HCT116 (cell line): Measurements from ENCODE around the gene DDX24.

Source experiments
- CBX3 ChIP-seq: IDR thresholded peaks from 2 replicates; pipeline ENCODE4 v1.6.1; 2012; ENCODE audit warnings: low read depth
- CEBPB ChIP-seq: IDR thresholded peaks from 2 replicates; pipeline ENCODE4 v1.6.1; 2012; ENCODE audit warnings: low read depth
- POLR2A ChIP-seq: IDR thresholded peaks from 2 replicates; pipeline ENCODE4 v1.7.0; 2011; ENCODE audit warnings: borderline replicate concordance; ENCODE audit not compliant: insufficient read depth, insufficient read length; ENCODE audit errors: extremely low read depth
- POLR2AphosphoS5 ChIP-seq: IDR thresholded peaks from 2 replicates; pipeline ENCODE4 v1.6.1; 2011; ENCODE audit warnings: mild to moderate bottlenecking, low read depth, low read length, moderate library complexity
- RAD21 ChIP-seq: IDR thresholded peaks from 2 replicates; pipeline ENCODE4 v1.6.1; 2012; ENCODE audit warnings: low read depth, mild to moderate bottlenecking
- SIN3A ChIP-seq: IDR thresholded peaks from 2 replicates; pipeline ENCODE4 v1.6.1; 2012; ENCODE audit warnings: low read depth
- ZFX ChIP-seq: fragments of 450-650 bp; IDR thresholded peaks from 2 replicates; pipeline ENCODE4 v1.6.1; 2017
- ZNF274 ChIP-seq: fragments of 200-500 bp; sonication (Bioruptor generic); IDR thresholded peaks from 2 replicates; pipeline ENCODE4 v1.6.1; 2014; ENCODE audit warnings: mild to moderate bottlenecking, low read depth, low read length, inconsistent platforms
- TF ChIP-seq, protein P1 (sequence below): IDR thresholded peaks from 2 replicates; pipeline ENCODE4 v1.6.1; 2012; ENCODE audit warnings: low read depth
- TF ChIP-seq, protein P2 (sequence below), 3 experiments: fragments of 200-600 bp in 1 of 3; sonication (generic) in 1 of 3; IDR thresholded peaks in 2 of 3; conservative IDR thresholded peaks in 1 of 3; 2 replicates each; pipeline ENCODE4 v1.5.1; 2012 to 2017; ENCODE audit warnings: low read depth in 2 of 3, low read length in 2 of 3, antibody characterized with exemption in 1 of 3, borderline replicate concordance in 1 of 3, control low read depth in 1 of 3, mild to moderate bottlenecking in 1 of 3, mixed read lengths in 1 of 3, mixed run types in 1 of 3, moderate library complexity in 1 of 3; ENCODE audit not compliant: insufficient read depth in 1 of 3

DNA sequence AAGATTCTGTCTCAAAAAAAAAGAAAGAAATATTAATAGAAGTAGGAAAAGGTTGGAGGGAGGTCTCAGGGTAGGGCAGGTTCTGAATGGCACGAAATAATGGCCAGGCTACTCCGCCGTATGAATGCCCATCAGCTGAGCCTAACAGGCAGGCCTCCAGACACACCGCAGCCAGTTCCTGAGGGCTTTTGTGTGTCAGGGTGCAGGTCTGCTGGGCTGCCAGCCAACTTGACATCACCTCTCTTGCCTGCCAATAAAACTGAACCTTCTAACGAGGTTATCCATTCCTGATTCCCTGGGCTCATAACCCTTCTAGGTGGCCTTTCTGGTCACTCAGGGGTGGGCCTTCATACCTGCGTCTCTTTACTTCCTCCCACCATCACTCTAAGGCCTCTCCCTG is 32.5 kb upstream of the DDX24 start:
- TF ChIP-seq, protein P1, sequence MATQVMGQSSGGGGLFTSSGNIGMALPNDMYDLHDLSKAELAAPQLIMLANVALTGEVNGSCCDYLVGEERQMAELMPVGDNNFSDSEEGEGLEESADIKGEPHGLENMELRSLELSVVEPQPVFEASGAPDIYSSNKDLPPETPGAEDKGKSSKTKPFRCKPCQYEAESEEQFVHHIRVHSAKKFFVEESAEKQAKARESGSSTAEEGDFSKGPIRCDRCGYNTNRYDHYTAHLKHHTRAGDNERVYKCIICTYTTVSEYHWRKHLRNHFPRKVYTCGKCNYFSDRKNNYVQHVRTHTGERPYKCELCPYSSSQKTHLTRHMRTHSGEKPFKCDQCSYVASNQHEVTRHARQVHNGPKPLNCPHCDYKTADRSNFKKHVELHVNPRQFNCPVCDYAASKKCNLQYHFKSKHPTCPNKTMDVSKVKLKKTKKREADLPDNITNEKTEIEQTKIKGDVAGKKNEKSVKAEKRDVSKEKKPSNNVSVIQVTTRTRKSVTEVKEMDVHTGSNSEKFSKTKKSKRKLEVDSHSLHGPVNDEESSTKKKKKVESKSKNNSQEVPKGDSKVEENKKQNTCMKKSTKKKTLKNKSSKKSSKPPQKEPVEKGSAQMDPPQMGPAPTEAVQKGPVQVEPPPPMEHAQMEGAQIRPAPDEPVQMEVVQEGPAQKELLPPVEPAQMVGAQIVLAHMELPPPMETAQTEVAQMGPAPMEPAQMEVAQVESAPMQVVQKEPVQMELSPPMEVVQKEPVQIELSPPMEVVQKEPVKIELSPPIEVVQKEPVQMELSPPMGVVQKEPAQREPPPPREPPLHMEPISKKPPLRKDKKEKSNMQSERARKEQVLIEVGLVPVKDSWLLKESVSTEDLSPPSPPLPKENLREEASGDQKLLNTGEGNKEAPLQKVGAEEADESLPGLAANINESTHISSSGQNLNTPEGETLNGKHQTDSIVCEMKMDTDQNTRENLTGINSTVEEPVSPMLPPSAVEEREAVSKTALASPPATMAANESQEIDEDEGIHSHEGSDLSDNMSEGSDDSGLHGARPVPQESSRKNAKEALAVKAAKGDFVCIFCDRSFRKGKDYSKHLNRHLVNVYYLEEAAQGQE, result no peak
- TF ChIP-seq, protein P2, sequence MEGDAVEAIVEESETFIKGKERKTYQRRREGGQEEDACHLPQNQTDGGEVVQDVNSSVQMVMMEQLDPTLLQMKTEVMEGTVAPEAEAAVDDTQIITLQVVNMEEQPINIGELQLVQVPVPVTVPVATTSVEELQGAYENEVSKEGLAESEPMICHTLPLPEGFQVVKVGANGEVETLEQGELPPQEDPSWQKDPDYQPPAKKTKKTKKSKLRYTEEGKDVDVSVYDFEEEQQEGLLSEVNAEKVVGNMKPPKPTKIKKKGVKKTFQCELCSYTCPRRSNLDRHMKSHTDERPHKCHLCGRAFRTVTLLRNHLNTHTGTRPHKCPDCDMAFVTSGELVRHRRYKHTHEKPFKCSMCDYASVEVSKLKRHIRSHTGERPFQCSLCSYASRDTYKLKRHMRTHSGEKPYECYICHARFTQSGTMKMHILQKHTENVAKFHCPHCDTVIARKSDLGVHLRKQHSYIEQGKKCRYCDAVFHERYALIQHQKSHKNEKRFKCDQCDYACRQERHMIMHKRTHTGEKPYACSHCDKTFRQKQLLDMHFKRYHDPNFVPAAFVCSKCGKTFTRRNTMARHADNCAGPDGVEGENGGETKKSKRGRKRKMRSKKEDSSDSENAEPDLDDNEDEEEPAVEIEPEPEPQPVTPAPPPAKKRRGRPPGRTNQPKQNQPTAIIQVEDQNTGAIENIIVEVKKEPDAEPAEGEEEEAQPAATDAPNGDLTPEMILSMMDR (IDR thresholded peaks at IDR 0.05 in 2 of 3, conservative IDR thresholded peaks at IDR 0.05 in 1 of 3; ENCODE audit: borderline replicate concordance in 1 of 3, insufficient read depth in 1 of 3, low read depth in 2 of 3, low read length in 2 of 3), result no peak
- no peak for TF ChIP-seq SIN3A
- no peak for TF ChIP-seq RAD21
- TF ChIP-seq CBX3, result no peak
- TF ChIP-seq POLR2A, result no peak
- no peak for TF ChIP-seq ZNF274
- TF ChIP-seq ZFX, result no peak
- no peak for TF ChIP-seq POLR2AphosphoS5
- no peak for TF ChIP-seq CEBPB
